Hepatocyte (in vitro differentiated cells): ENCODE data around the gene GNAO1.

Source experiments
- CTCF ChIP-seq: fragments of 200-600 bp; sonication (generic); IDR thresholded peaks from 2 replicates; pipeline ENCODE4 v1.5.1; 2016; ENCODE audit warnings: antibody characterized with exemption, mild to moderate bottlenecking; ENCODE audit not compliant: poor library complexity
- EZH2 ChIP-seq: fragments of 200-600 bp; sonication (generic); IDR thresholded peaks from 2 replicates; pipeline ENCODE4 v1.6.1; 2016; ENCODE audit warnings: antibody characterized with exemption, mild to moderate bottlenecking, borderline replicate concordance

GRCh38 chr16:56279132-56279531, 87.8 kb downstream of the GNAO1 start:
- TF ChIP-seq CTCF: no peak
- no peak for TF ChIP-seq EZH2
